ENCODE data around the gene DGKQ.

The DGKQ gene

DNA sequence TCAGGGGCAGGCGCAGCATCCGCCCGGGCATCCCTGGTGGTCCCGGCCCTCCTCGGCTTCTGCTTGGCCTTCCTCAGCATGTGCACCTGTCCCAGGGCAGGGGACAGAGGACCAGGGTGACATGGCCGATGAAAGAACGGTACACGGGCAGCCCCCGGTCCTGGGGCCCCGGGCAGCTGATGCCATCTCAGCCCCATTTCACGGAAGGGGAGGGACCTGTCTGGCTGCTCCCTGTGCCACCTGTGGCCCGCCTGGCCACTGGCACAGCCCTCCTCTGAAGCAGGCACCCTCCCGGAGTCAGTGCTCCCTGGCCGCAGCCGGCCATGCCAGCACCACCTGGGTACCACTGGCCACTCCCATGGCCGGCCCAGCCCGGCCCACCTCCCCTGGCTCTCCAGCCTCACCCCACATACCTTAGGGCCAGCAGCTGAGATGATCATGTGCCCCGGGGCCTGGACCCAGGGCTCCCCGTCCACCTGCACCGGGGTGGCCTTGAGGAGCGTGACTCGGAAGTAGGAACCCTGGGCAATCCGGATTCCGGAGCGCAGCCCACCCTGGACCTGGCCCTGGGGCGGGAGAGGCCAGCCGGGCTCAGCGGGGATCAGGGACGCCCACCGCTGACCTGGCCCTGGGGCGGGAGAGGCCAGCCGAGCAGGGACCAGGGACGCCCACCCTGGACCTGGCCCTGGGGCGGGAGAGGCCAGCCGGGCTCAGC is 12.6 kb downstream of the DGKQ start:
- ATAC-seq: no peak

DNA sequence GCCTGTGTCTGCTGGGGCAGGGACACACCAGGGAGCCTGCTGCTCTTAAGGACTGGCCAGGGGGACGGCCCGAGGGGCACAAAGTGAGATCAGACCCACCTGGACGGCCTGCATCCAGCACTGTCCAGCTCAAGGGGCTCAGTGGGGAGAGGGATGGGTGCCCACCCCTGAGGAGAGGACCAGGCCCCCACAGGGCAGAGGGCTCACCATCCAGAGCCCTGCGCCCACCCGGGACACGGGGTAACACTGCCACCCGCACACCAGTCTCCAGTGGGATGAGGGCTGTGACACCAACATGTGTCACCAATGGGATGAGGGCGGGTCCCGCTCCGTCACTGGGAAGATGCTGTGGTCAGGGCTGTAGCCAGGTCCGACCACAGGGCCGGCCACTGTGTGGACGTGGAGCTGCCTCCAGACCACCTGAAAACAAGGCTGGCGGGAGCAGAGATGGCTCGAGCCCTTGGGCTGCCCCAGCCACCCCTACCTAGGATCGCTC is 13.2 kb downstream of the DGKQ start:
- no peak for ATAC-seq

- ATAC-seq: no peak
Observed at GRCh38 chr4:959338-960139, 13.8 kb downstream of the DGKQ start.

DNA sequence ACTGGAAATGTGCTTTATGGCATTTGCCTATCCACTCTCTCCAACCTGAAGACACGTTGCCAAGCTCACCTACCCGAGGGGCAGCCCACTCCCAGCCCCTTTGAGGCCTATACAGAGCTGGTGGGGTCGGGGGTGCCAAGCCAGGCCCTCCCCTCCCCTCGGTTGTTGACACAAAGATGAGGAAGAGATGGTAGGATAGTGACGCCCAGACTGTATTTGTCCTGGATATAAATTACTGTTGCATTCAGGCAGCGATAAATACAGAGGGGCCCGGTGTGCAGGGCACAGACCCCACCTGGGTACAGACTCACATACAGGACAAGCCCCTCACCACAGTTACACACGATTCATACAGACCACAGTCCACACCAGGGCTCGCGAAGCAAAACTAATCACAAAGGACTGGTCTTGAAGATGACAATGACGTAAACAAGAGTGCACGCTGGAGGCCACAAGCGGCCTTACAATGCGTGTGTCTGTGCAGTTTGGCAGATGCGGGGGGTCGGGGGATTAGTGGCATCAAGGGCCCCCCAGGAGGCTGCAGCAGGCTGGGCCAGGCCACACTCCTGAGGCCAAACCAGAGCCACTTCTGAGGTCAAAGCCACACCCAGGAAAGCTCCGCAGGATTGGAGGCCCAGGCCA is 14.6 kb downstream of the DGKQ start:
- no peak for ATAC-seq

DNA sequence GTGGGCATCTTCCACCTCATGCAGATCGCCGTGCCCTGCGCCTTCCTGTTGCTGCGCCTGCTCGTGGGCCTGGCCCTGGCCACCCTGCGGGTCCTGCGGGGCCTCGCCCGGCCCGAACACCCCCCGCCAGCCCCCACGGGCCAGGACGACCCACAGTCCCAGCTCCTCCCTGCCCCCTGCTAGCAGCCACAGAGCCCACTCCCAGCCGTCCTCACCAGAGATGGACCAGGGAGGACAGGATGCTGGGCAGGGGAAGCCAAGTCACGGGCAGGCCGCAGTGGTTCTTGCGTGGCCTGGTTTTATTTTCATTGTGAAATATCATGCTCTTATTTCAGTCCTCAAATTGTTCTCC is 15.1 kb downstream of the DGKQ start:
- ATAC-seq: no peak

DNA sequence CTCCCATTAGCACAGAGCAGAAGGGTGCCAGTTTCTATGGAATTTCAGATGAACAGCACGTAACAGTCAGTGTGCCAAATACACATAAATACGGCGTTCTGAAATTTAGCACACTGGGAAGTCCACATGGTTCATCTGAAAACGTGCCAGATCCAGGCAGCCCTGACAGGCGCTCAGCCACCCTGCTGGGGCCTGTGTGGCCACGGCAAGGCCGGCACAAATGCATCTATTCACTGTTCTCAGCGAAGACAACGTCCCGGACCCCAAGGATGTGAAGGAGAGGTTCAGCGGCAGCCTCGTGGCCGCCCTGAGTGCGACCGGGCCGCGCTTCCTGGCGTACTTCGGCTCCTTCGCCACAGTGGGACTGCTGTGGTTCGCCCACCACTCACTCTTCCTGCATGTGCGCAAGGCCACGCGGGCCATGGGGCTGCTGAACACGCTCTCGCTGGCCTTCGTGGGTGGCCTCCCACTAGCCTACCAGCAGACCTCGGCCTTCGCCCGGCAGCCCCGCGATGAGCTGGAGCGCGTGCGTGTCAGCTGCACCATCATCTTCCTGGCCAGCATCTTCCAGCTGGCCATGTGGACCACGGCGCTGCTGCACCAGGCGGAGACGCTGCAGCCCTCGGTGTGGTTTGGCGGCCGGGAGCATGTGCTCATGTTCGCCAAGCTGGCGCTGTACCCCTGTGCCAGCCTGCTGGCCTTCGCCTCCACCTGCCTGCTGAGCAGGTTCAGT is 15.6 kb downstream of the DGKQ start:
- no peak for ATAC-seq

- no peak for ATAC-seq
Observed at GRCh38 chr4:957231-957580, 16.2 kb downstream of the DGKQ start.

GRCh38 chr4:956531-957230 is 16.7 kb downstream of the DGKQ start:
- no peak for ATAC-seq

GRCh38 chr4:955931-956381 is 17.4 kb downstream of the DGKQ start:
- ATAC-seq: no peak

DNA sequence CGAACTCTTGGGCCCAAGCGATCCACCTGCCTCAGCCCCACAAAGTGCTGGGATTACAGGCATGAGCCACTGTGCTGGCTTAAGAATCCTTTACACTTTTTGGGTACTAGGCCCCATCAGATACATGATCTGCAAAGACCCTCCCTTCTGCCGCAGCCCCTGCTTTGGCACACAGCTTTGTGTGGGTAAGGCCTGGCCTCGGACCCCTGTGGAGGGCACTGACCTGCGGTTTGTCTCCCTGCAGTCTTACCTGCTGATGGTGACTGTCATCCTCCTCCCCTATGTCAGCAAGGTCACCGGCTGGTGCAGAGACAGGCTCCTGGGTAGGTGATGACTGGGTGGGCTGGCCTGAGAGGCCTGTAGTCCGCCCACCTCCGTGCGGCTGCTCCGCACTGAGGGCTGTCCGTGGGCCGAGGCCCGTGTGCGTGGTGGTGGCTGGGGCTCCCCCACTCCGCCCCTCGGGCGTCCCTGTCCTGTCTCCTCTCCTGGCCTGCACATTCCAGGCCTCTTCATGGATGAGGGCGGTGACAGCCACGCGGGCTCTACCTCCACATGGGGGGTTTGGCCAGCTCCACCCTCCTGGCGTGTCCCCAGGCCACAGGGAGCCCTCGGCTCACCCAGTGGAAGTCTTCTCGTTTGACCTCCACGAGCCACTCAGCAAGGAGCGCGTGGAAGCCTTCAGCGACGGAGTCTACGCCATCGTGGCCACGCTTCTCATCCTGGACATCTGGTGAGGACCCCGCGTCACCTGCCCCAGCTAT is 18.0 kb downstream of the DGKQ start:
- ATAC-seq: no peak

DNA sequence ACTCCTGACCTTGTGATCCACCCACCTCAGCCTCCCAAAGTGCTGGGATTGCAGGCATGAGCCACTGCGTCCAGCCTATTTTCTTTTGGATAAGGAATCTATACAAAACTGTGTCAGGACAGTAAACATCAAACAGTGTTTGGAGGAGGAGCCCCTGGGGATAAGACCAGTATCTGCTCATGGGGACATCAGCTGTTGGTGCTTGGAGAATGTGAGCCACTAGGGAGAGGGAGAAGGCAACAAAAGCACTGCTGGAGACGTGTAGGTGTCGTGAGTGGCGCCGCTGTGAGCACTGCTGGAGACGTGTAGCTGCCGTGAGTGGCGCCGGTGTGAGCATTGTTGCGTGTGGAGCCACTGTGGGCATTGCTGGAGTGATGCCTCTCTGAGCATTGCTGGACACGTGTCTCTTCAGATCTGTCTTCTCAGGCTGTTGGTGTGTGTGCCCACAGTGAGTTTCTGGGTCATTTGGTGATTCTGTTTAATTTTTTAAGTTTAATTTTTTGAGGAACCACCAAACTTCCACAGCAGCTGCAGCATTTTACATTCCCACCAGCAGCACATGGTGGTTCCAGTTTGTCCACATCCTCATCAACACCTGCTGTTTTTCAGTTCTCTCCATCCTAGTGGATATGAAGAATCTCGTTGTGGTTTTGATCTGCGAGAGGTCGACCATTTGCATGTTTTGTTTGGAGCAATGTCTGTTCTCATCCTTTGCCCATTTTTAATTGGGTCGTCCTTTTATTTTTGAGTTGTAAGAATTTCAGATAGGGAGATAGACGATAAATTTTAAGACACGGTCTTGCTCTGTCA is 19.0 kb downstream of the DGKQ start:
- no peak for ATAC-seq

- ATAC-seq: no peak
Observed at GRCh38 chr4:953574-953915, 19.8 kb downstream of the DGKQ start.

DNA sequence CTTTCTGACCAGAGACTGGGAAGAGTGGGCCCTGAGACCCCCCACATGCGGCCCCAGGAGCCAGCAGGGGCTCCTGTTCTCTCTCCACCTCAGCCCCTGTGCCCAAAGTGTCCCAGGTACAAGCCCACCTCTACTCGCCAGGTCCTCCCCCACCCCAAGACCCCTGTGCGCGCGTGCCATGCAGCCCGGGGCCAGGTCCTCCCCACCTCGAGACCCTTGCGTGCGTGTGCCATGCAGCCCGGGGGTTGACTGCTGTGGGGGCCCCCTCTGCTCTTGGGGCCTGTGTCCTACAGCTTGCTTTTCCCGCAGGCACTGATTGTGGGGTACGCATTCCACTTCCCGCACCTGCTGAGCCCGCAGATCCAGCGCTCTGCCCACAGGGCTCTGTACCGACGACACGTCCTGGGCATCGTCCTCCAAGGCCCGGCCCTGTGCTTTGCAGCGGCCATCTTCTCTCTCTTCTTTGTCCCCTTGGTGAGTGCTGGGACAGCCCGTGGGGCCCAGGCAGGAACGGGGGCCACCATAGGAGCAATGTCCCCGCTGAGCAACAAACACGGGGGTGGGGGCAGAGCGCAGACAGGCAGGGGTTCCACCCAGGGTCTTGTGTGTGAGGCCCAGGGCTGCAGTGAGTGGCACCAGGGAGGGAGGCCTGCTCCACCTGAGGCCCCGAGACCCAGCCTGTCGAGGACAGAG is 20.3 kb downstream of the DGKQ start:
- ATAC-seq: no peak

GRCh38 chr4:951594-952468 is 21.5 kb downstream of the DGKQ start:
- no peak for ATAC-seq

- no peak for ATAC-seq
Observed at GRCh38 chr4:951186-951585, 22.2 kb downstream of the DGKQ start.

GRCh38 chr4:950136-951020 is 23.0 kb downstream of the DGKQ start:
- no peak for ATAC-seq

- ATAC-seq: no peak
Observed at GRCh38 chr4:949656-950055, 23.7 kb downstream of the DGKQ start.

- no peak for ATAC-seq
Observed at GRCh38 chr4:948936-949300, 24.5 kb downstream of the DGKQ start.
